ENCODE results near the gene GSTP1.

GRCh38 chr11:67630228-67630942 lies 46.8 kb downstream of the GSTP1 start:
- TF ChIP-seq POLR2AphosphoS5 (IDR thresholded peaks at IDR 0.05) (peak; percentile 80 to 86), POLR2A (IDR thresholded peaks at IDR 0.05; ENCODE audit: low read depth) (no peak), EP300 (IDR thresholded peaks at IDR 0.05) (no peak)
